Bronchial smooth muscle cell (primary cell): ENCODE measurements around the gene EFCC1. TPM values are rescaled to one million over a fixed set of nuclear protein-coding genes. Genes with fewer than 3 reads are reported as not detected.

Experiments
- total RNA-seq: library from RNA; depleted of rRNA; stranded (reverse); fragments of >200 nt; gene quantifications from 2 replicates; pipeline ENCODE4 v1.2.1, GENCODE V29; 2014

EFCC1 gene
- under 0.01 TPM in 1 of 2 replicates, not detected in the other for total RNA-seq

GRCh38 chr3:129001101-129001805 is at the start of gene EFCC1:
EFCC1 (plus strand) TSS chr3:129001304; CDS start chr3:129001629, 325 bp downstream.

GRCh38 chr3:128993461-128994172 is 7.5 kb upstream of the EFCC1 start, which contains the start of gene CFAP92:
CFAP92 (minus strand) TSS chr3:128994076; CDS start chr3:128993304, 772 bp downstream.

GRCh38 chr3:129060276-129061022 is 59.3 kb downstream of the EFCC1 start, which contains the start of gene GP9:
GP9 (plus strand) TSS chr3:129060779; CDS start chr3:129061740, 961 bp downstream.

Other genes starting within 250 kb of the EFCC1 start
- gene ACAD9, start 121.7 kb upstream of the EFCC1 start, total RNA-seq, result 30.7 and 36.7 TPM in 2 replicates
- under 0.01 TPM in 1 of 2 replicates, not detected in the other for gene CFAP92, start 7.2 kb upstream of the EFCC1 start, total RNA-seq
- gene GP9, start 59.5 kb downstream of the EFCC1 start, total RNA-seq, result not detected in 2 replicates
- 8.1 and 12.8 TPM in 2 replicates for gene RAB43, start 120.5 kb downstream of the EFCC1 start, total RNA-seq
- 38.0 and 40.4 TPM in 2 replicates for gene ISY1, start 159.8 kb downstream of the EFCC1 start, total RNA-seq
- 253 and 321 TPM in 2 replicates for gene CNBP, start 182.6 kb downstream of the EFCC1 start, total RNA-seq
- 338 and 376 TPM in 2 replicates for gene COPG1, start 248.3 kb downstream of the EFCC1 start, total RNA-seq